ENCODE measurements around the gene ZBTB43. TPM values are rescaled to one million over a fixed set of nuclear protein-coding genes. Genes with fewer than 3 reads are reported as not detected.

The ZBTB43 gene
- total RNA-seq, 1 donor from 2014 or later = 21.5 TPM

- TF ChIP-seq CTCF (IDR thresholded peaks at IDR 0.05; ENCODE audit: insufficient read depth, low read depth, low read length) = no peak
- TF ChIP-seq EZH2 (IDR thresholded peaks at IDR 0.05; ENCODE audit: insufficient read depth, low read length) = no peak
- H3K4me3 Mint-ChIP-seq (ENCODE audit: unreplicated experiment) = no peak overlapping the region
- no peak for FAIRE-seq
These were observed 44.9 kb downstream of the ZBTB43 start for GRCh38 chr9:126849591-126850225.

GRCh38 chr9:126851286-126851880 is 46.5 kb downstream of the ZBTB43 start:
- Mint-ChIP-seq H3K9me3 (ENCODE audit: unreplicated experiment) (peaks cover 2% of the 10 kb centered on the region), H3K27ac (ENCODE audit: unreplicated experiment) (no peak overlapping the region), H3K4me3 (ENCODE audit: unreplicated experiment) (no peak overlapping the region), H3K4me1 (ENCODE audit: low read depth, unreplicated experiment) (peaks cover 4% of the 10 kb centered on the region), H3K27me3 (ENCODE audit: low read depth, unreplicated experiment) (peaks cover 17% of the 10 kb centered on the region), H3K36me3 (ENCODE audit: low read depth, unreplicated experiment) (peaks cover 3% of the 10 kb centered on the region)
- Histone ChIP-seq H2AFZ (ENCODE audit: low read depth, low read length) (no peak overlapping the region), H3K79me2 (ENCODE audit: insufficient read depth, low read length) (no peaks in the 10 kb centered on the region), H3K4me2 (ENCODE audit: low read length) (no peak overlapping the region), H3K27ac (ENCODE audit: low read depth, low read length) (no peak overlapping the region), H3K36me3 (ENCODE audit: insufficient read depth, low read length) (no peaks in the 10 kb centered on the region), H3K4me1 (ENCODE audit: insufficient read depth, low read length) (no peaks in the 10 kb centered on the region), H3K4me3 (ENCODE audit: insufficient read depth, low read depth, low read length) (no peak overlapping the region), H3K9me3 (ENCODE audit: insufficient read depth, low read depth, low read length) (no peaks in the 10 kb centered on the region), H3K27me3 (ENCODE audit: insufficient read depth, low read length) (peaks cover 36% of the 10 kb centered on the region), H4K20me1 (ENCODE audit: insufficient read depth, low read length) (peaks cover 3% of the 10 kb centered on the region), H3K9ac (ENCODE audit: low read length) (no peak overlapping the region)
- no peak for TF ChIP-seq CTCF (IDR thresholded peaks at IDR 0.05; ENCODE audit: insufficient read depth, low read depth, low read length)
- TF ChIP-seq EZH2 (IDR thresholded peaks at IDR 0.05; ENCODE audit: insufficient read depth, low read length) = no peak
- no peak for DNase-seq (ENCODE audit: low read depth)
- no peak for FAIRE-seq

More at GRCh38 chr9:126849591-126850225, 44.9 kb downstream of the ZBTB43 start:
- Histone ChIP-seq H3K9ac (ENCODE audit: low read length) (no peak overlapping the region), H3K79me2 (ENCODE audit: insufficient read depth, low read length) (no peaks in the 10 kb centered on the region), H3K9me3 (ENCODE audit: insufficient read depth, low read depth, low read length) (no peaks in the 10 kb centered on the region), H3K4me2 (ENCODE audit: low read length) (no peak overlapping the region), H3K4me3 (ENCODE audit: insufficient read depth, low read depth, low read length) (no peak overlapping the region), H3K4me1 (ENCODE audit: insufficient read depth, low read length) (no peaks in the 10 kb centered on the region), H2AFZ (ENCODE audit: low read depth, low read length) (no peak overlapping the region), H3K27me3 (ENCODE audit: insufficient read depth, low read length) (peaks cover 25% of the 10 kb centered on the region), H3K27ac (ENCODE audit: low read depth, low read length) (no peak overlapping the region), H3K36me3 (ENCODE audit: insufficient read depth, low read length) (no peaks in the 10 kb centered on the region), H4K20me1 (ENCODE audit: insufficient read depth, low read length) (peaks cover 3% of the 10 kb centered on the region)
- peaks cover 2% of the 10 kb centered on the region for H3K9me3 Mint-ChIP-seq (ENCODE audit: unreplicated experiment)
- H3K36me3 Mint-ChIP-seq (ENCODE audit: low read depth, unreplicated experiment) = peaks cover 3% of the 10 kb centered on the region
- no peak for DNase-seq (ENCODE audit: low read depth)
- H3K27me3 Mint-ChIP-seq (ENCODE audit: low read depth, unreplicated experiment) = peaks cover 17% of the 10 kb centered on the region
- H3K27ac Mint-ChIP-seq (ENCODE audit: unreplicated experiment) = no peak overlapping the region
- peaks cover 4% of the 10 kb centered on the region for H3K4me1 Mint-ChIP-seq (ENCODE audit: low read depth, unreplicated experiment)

Data from astrocyte (in vitro differentiated cells and primary cell).